Keratinocyte (primary cell): Measurements from ENCODE around the gene HNF1B. TPM values are rescaled to one million over a fixed set of nuclear protein-coding genes. Genes with fewer than 3 reads are reported as not detected.

Experiments
- DNase-seq: peaks from one replicate; pipeline ENCODE4 v3.0.0-alpha.2; 2011; ENCODE audit warnings: low read depth, missing footprints, low spot score
- FAIRE-seq: peaks from 2 replicates; lab custom pipeline; 2011; peaks lifted over from hg19 to GRCh38; lab: Jason Lieb, UNC
- H2AFZ ChIP-seq: 2 replicates; pipeline ENCODE4 v1.6.0; 2012; ENCODE audit warnings: low read length, control low read depth, inconsistent platforms; ENCODE audit not compliant: control insufficient read depth
- H3K27ac ChIP-seq: 2 replicates; pipeline ENCODE4 v1.5.1; 2011; ENCODE audit warnings: low read length; ENCODE audit not compliant: control insufficient read depth, insufficient read depth
- H3K27me3 ChIP-seq: 3 replicates; pipeline ENCODE4 v1.6.0; 2011; ENCODE audit warnings: low read length; ENCODE audit not compliant: control insufficient read depth, insufficient read depth; ENCODE audit errors: extremely low read depth
- H3K36me3 ChIP-seq, 2 experiments: 2 replicates in 1 of 2; 3 replicates in 1 of 2; pipeline ENCODE4 v1.5.1; 2011; ENCODE audit warnings: low read length in 2 of 2, mild to moderate bottlenecking in 1 of 2; ENCODE audit not compliant: control insufficient read depth in 2 of 2, insufficient read depth in 2 of 2; ENCODE audit errors: extremely low read depth in 1 of 2
- H3K4me1 ChIP-seq: 3 replicates; pipeline ENCODE4 v1.5.1; 2011; ENCODE audit warnings: low read length; ENCODE audit not compliant: control insufficient read depth, insufficient read depth; ENCODE audit errors: extremely low read depth
- H3K4me2 ChIP-seq: 3 replicates; pipeline ENCODE4 v1.6.0; 2011; ENCODE audit warnings: low read depth, low read length; ENCODE audit not compliant: control insufficient read depth, insufficient read depth; ENCODE audit errors: extremely low read depth
- H3K4me3 ChIP-seq, 3 experiments: fragments of 200-600 bp in 1 of 3; sonication (generic) in 1 of 3; 2 replicates in 2 of 3; 3 replicates in 1 of 3; pipeline ENCODE4 v1.5.1; 2011 to 2016; ENCODE audit warnings: low read length in 3 of 3, mild to moderate bottlenecking in 3 of 3, control low read depth in 2 of 3, inconsistent platforms in 1 of 3, low read depth in 1 of 3, mixed read lengths in 1 of 3, mixed run types in 1 of 3, moderate library complexity in 1 of 3; ENCODE audit not compliant: control insufficient read depth in 2 of 3, insufficient read depth in 2 of 3; ENCODE audit errors: extremely low read depth in 1 of 3
- H3K79me2 ChIP-seq: 2 replicates; pipeline ENCODE4 v1.6.0; 2012; ENCODE audit warnings: low read length; ENCODE audit not compliant: control insufficient read depth, insufficient read depth
- H3K9ac ChIP-seq: 3 replicates; pipeline ENCODE4 v1.6.0; 2011; ENCODE audit warnings: low read length; ENCODE audit not compliant: control insufficient read depth, insufficient read depth; ENCODE audit errors: extremely low read depth
- H3K9me1 ChIP-seq: 3 replicates; pipeline ENCODE4 v1.6.0; 2011; ENCODE audit warnings: low read length; ENCODE audit not compliant: control insufficient read depth, insufficient read depth; ENCODE audit errors: extremely low read depth
- H3K9me3 ChIP-seq: 2 replicates; pipeline ENCODE4 v1.5.1; 2012; ENCODE audit warnings: low read depth, low read length; ENCODE audit not compliant: control insufficient read depth
- H4K20me1 ChIP-seq: 3 replicates; pipeline ENCODE4 v1.6.0; 2011; ENCODE audit warnings: low read length; ENCODE audit not compliant: control insufficient read depth, insufficient read depth; ENCODE audit errors: extremely low read depth
- CTCF ChIP-seq, 3 experiments: IDR thresholded peaks in 1 of 3; conservative IDR thresholded peaks in 1 of 3; optimal IDR thresholded peaks in 1 of 3; 2 replicates in 2 of 3; 3 replicates in 1 of 3; pipeline versions ENCODE3 to v1.5.1; 2011; ENCODE audit warnings: low read length in 3 of 3, mild to moderate bottlenecking in 3 of 3, moderate library complexity in 2 of 3, control low read depth in 1 of 3, inconsistent platforms in 1 of 3; ENCODE audit not compliant: insufficient read depth in 2 of 3; ENCODE audit errors: extremely low read depth in 1 of 3
- EZH2 ChIP-seq: IDR thresholded peaks from one replicate; pipeline ENCODE4 v1.6.1; 2012; ENCODE audit warnings: inconsistent platforms, mild to moderate bottlenecking, low read length, moderate library complexity
- dilution Hi-C: fragments of 300-500 bp; cut with MboI; formaldehyde crosslinking; loops from one replicate; pipeline ENCODE4 v1.7.0; 2020; ENCODE audit warnings: low sequenced_read_pairs; ENCODE audit not compliant: extremely low pct_ligation_motif_present
- polyA plus RNA-seq, 5 experiments: library from polyadenylated mRNA; depleted of rRNA in 3 of 5; stranded (reverse) in 3 of 5; stranded (forward) in 1 of 5; unstranded in 1 of 5; fragments of >200 nt; gene quantifications; 1 replicate in 1 of 5; 2 replicates in 3 of 5; 3 replicates in 1 of 5; pipeline versions ENCODE4 v1.2.1 to v1.2.3, GENCODE V29; 2011 to 2012; ENCODE audit warnings: missing spikeins in 2 of 5, low read depth in 1 of 5, low replicate concordance in 1 of 5

Gene HNF1B
- polyA plus RNA-seq, 1 donor (not counting 4 experiments of a cell fraction or from before 2014, with no cell fraction given): not detected

GRCh38 chr17:37643118-37643766 lies 101.6 kb downstream of the HNF1B start, which contains the start of gene DDX52:
DDX52 (minus strand) TSS chr17:37643446; CDS start chr17:37643420, 26 bp downstream.
- Histone ChIP-seq H3K36me3 (peaks cover 4% of the 10 kb centered on the region in 2 experiments), H3K9ac (peak within 1 kb of the TSS; percentile 97), H3K9me3 (no peaks in the 10 kb centered on the region), H3K79me2 (peaks cover 34% of the 10 kb centered on the region), H3K4me1 (peaks cover 12% of the 10 kb centered on the region), H3K27me3 (no peaks in the 10 kb centered on the region), H3K27ac (peak within 1 kb of the TSS; percentile 93), H3K4me3 (peak within 1 kb of the TSS; percentile 69 to 79 (median 72)), H3K9me1 (no peaks in the 10 kb centered on the region), H3K4me2 (peak within 1 kb of the TSS; percentile 87), H4K20me1 (no peaks in the 10 kb centered on the region), H2AFZ (peak within 1 kb of the TSS; percentile 89)
- FAIRE-seq (no peak), DNase-seq (peak; percentile 56)
- TF ChIP-seq CTCF (optimal IDR thresholded peaks at IDR 0.05 in 1 of 3, IDR thresholded peaks at IDR 0.05 in 1 of 3, conservative IDR thresholded peaks at IDR 0.05 in 1 of 3; ENCODE audit: extremely low read depth in 1 of 3, insufficient read depth in 2 of 3, low read length in 3 of 3) (no peak), EZH2 (no peak)
- dilution Hi-C loops: no loop called here

- Histone ChIP-seq H3K27ac (peak overlapping the region; percentile 93), H4K20me1 (no peaks in the 10 kb centered on the region), H3K36me3 (peaks cover 4 to 6% of the 10 kb centered on the region in 2 experiments), H3K9me1 (no peaks in the 10 kb centered on the region), H3K27me3 (no peaks in the 10 kb centered on the region), H2AFZ (peak overlapping the region; percentile 89), H3K4me2 (peak overlapping the region; percentile 87), H3K79me2 (peaks cover 38% of the 10 kb centered on the region), H3K4me3 (peak overlapping the region; percentile 69 to 79 (median 72)), H3K9me3 (no peaks in the 10 kb centered on the region), H3K4me1 (peaks cover 10% of the 10 kb centered on the region), H3K9ac (peak overlapping the region; percentile 97)
- dilution Hi-C loops: no loop called here
- no peak for DNase-seq
- TF ChIP-seq CTCF (optimal IDR thresholded peaks at IDR 0.05 in 1 of 3, IDR thresholded peaks at IDR 0.05 in 1 of 3, conservative IDR thresholded peaks at IDR 0.05 in 1 of 3; ENCODE audit: extremely low read depth in 1 of 3, insufficient read depth in 2 of 3, low read length in 3 of 3) (no peak), EZH2 (no peak)
- no peak for FAIRE-seq
Observed at GRCh38 chr17:37642681-37643080, 102.2 kb downstream of the HNF1B start.
